Keratinocyte (primary cell): ENCODE data around the gene ITGBL1.

ENCODE experiments used
- EZH2 ChIP-seq: IDR thresholded peaks from one replicate; pipeline ENCODE4 v1.6.1; 2012; ENCODE audit warnings: inconsistent platforms, mild to moderate bottlenecking, low read length, moderate library complexity
- TF ChIP-seq, protein P1 (sequence below), 3 experiments: IDR thresholded peaks in 1 of 3; conservative IDR thresholded peaks in 1 of 3; optimal IDR thresholded peaks in 1 of 3; 2 replicates in 2 of 3; 3 replicates in 1 of 3; pipeline versions ENCODE3 to v1.5.1; 2011; ENCODE audit warnings: low read length in 3 of 3, mild to moderate bottlenecking in 3 of 3, moderate library complexity in 2 of 3, control low read depth in 1 of 3, inconsistent platforms in 1 of 3; ENCODE audit not compliant: insufficient read depth in 2 of 3; ENCODE audit errors: extremely low read depth in 1 of 3

DNA sequence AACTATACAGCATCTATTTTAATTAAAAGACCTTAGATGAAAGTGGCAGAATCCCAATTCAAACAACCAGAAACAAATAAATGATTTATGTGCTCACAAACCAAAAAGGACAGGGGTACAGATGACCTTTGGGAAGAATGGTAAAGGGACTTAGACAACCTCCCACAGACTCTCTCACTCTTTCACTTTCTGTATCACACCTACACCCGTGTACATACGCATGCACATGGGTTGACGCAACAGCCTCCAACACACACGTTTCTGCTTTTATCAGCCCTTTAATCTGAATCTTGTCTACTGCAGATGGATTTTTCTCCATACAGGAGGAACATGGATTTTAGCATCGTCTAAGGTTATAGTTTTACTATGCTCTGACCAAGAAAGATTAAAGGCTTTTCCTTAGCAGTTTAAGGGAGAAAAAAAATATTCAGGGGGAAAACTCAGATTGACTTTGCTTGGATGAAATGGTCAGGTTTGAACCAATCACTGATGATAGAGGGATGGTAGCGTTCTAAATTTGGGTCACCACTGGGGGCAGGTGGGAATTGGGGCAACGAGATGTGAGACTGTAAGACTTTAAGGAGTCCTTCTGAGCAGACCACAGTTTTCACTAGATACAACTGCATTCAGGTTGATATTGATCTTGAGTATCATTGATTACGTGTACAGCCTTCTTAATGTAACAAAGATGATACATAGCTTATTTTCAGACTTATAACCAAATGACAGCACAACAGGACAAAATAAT, 166.1 kb downstream of the ITGBL1 start:
- TF ChIP-seq, protein P1, sequence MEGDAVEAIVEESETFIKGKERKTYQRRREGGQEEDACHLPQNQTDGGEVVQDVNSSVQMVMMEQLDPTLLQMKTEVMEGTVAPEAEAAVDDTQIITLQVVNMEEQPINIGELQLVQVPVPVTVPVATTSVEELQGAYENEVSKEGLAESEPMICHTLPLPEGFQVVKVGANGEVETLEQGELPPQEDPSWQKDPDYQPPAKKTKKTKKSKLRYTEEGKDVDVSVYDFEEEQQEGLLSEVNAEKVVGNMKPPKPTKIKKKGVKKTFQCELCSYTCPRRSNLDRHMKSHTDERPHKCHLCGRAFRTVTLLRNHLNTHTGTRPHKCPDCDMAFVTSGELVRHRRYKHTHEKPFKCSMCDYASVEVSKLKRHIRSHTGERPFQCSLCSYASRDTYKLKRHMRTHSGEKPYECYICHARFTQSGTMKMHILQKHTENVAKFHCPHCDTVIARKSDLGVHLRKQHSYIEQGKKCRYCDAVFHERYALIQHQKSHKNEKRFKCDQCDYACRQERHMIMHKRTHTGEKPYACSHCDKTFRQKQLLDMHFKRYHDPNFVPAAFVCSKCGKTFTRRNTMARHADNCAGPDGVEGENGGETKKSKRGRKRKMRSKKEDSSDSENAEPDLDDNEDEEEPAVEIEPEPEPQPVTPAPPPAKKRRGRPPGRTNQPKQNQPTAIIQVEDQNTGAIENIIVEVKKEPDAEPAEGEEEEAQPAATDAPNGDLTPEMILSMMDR (optimal IDR thresholded peaks at IDR 0.05 in 1 of 3, IDR thresholded peaks at IDR 0.05 in 1 of 3, conservative IDR thresholded peaks at IDR 0.05 in 1 of 3; ENCODE audit: extremely low read depth in 1 of 3, insufficient read depth in 2 of 3, low read length in 3 of 3): no peak
- TF ChIP-seq EZH2: no peak
